Middle frontal gyrus (tissue), 1 donor: ENCODE data around the gene TNFSF13.

Experiments used
- DNase-seq: peaks from one replicate; pipeline ENCODE4 v3.0.0-alpha.2; 2015; ENCODE audit warnings: low spot score; ENCODE audit errors: extremely low spot score

Gene TNFSF13, protein sequence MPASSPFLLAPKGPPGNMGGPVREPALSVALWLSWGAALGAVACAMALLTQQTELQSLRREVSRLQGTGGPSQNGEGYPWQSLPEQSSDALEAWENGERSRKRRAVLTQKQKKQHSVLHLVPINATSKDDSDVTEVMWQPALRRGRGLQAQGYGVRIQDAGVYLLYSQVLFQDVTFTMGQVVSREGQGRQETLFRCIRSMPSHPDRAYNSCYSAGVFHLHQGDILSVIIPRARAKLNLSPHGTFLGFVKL

DNA sequence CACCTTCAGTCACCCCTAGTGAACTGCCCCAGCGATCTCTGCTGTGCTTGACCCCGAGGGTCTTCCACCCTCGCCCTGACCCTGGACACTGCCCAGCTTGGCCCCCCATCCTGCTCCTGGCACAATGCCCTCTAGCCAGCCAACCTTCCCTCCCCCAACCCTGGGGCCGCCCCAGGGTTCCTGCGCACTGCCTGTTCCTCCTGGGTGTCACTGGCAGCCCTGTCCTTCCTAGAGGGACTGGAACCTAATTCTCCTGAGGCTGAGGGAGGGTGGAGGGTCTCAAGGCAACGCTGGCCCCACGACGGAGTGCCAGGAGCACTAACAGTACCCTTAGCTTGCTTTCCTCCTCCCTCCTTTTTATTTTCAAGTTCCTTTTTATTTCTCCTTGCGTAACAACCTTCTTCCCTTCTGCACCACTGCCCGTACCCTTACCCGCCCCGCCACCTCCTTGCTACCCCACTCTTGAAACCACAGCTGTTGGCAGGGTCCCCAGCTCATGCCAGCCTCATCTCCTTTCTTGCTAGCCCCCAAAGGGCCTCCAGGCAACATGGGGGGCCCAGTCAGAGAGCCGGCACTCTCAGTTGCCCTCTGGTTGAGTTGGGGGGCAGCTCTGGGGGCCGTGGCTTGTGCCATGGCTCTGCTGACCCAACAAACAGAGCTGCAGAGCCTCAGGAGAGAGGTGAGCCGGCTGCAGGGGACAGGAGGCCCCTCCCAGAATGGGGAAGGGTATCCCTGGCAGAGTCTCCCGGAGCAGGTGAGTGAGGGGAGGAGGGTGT, at the start of gene TNFSF13:
Gene TNFSF13, plus strand, starts transcription at position 207 of the 776 bp plus-strand sequence. Its CDS starts 290 bp downstream, at position 497.
- DNase-seq: no peak

DNA sequence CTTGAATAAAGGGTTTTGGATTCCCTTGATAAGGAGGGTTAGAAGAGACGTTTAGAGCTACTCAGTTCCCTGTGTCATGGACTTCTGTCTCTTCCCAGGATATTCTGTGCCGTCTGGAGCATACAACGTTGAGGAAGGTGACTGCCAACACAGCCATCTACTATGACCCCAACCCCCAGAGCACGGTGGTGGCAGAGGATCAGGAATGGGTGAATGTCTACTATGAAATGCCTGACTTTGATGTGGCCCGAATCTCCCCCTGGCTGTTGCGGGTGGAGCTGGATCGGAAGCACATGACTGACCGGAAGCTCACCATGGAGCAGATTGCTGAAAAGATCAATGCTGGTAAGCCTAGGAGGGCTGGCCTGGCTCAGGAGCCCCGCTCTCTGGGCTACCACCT, 49.7 kb upstream of the TNFSF13 start:
- no peak for DNase-seq

DNA sequence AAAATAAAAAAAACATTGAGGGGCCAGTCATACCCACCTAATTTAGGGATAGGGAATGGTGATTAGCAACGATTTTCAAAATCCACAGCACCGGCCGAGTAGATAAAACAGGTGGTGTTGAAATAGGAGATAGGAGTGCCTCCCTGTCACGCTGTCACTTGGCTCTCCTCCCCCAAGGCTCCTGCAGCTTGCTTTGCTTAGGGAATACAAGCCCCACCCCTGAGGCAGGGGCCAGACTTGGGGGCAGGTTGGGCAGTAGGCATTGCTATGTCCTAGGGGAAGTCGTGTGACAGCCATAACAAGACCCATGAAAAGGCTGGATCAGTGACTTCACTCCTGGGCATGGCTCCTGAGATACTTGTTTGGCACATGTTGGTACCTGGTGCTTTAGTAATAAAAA, 48.6 kb upstream of the TNFSF13 start:
- DNase-seq: no peak

DNA sequence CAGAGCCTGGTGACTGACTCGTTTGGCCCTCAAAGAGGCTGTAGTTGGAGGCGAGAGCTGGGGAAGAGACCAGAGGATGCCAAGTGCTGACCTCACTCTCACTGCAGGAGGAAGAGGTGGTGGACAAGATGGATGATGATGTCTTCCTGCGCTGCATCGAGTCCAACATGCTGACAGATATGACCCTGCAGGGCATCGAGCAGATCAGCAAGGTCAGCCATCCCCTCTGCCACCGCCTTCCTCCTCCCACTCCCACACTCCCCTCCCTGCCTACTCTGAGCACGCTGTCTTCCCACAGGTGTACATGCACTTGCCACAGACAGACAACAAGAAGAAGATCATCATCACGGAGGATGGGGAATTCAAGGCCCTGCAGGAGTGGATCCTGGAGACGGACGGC, 47.4 kb upstream of the TNFSF13 start:
- no peak for DNase-seq

DNA sequence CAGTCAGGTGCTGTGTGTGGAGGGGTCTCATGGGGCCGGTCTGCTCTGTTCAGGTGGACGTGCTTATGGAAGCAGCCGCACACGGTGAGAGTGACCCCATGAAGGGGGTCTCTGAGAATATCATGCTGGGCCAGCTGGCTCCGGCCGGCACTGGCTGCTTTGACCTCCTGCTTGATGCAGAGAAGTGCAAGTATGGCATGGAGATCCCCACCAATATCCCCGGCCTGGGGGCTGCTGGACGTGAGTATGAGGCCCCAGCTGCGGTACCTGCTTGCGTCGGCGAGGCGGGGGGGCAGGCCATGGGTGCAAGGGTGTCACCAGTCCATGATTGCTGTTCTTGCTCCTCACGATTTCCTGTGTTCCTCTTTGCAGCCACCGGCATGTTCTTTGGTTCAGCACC, 46.4 kb upstream of the TNFSF13 start:
- no peak for DNase-seq

DNA sequence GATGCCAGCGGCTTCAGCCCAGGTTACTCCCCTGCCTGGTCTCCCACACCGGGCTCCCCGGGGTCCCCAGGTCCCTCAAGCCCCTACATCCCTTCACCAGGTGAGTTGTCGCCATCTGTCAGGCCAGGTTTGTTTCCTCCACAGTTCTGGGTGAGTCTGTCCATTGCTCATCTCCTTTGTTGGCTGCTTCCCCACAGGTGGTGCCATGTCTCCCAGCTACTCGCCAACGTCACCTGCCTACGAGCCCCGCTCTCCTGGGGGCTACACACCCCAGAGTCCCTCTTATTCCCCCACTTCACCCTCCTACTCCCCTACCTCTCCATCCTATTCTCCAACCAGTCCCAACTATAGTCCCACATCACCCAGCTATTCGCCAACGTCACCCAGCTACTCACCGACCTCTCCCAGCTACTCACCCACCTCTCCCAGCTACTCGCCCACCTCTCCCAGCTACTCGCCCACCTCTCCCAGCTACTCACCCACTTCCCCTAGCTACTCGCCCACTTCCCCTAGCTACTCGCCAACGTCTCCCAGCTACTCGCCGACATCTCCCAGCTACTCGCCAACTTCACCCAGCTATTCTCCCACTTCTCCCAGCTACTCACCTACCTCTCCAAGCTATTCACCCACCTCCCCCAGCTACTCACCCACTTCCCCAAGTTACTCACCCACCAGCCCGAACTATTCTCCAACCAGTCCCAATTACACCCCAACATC, 45.6 kb upstream of the TNFSF13 start:
- no peak for DNase-seq

DNA sequence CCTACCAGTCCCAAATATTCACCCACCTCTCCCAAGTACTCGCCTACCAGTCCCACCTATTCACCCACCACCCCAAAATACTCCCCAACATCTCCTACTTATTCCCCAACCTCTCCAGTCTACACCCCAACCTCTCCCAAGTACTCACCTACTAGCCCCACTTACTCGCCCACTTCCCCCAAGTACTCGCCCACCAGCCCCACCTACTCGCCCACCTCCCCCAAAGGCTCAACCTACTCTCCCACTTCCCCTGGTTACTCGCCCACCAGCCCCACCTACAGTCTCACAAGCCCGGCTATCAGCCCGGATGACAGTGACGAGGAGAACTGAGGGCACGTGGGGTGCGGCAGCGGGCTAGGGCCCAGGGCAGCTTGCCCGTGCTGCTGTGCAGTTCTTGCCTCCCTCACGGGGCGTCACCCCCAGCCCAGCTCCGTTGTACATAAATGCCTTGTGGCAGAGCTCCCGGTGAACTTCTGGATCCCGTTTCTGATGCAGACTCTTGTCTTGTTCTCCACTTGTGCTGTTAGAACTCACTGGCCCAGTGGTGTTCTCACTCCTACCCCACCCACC, 44.6 kb upstream of the TNFSF13 start:
- no peak for DNase-seq

DNA sequence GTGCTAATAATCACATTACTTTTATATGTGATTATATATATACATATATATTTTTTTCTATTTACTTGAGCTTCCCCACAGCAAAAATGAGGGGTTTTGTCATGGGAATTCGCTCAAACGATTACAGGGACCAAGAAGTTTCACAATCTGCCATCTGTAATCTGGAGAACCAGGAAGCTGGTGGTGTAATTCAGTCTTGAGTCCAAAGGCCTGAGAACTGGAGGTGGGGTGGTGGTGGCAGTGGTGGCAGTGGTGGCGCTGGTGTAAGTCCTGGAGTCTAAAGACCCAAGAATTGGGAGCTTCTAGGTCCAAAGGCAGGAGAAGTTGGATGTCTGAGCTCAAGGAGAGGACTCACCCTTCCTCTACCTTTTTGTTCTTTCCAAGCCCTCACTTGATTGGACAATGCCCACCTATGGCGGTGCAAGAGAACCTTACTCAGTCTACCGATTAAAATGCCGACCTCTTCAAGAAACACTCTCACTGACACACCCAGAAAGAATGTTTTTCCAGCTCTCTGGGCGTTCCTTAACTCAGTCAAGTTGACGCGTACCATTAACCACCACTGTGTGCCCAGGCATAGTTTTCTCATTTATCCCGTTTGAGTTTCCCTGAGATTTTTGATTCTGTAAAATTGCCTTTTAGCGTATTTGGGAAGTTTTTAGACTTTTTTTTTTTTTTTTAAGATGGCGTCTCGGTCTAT, 42.5 kb upstream of the TNFSF13 start:
- DNase-seq: no peak

DNA sequence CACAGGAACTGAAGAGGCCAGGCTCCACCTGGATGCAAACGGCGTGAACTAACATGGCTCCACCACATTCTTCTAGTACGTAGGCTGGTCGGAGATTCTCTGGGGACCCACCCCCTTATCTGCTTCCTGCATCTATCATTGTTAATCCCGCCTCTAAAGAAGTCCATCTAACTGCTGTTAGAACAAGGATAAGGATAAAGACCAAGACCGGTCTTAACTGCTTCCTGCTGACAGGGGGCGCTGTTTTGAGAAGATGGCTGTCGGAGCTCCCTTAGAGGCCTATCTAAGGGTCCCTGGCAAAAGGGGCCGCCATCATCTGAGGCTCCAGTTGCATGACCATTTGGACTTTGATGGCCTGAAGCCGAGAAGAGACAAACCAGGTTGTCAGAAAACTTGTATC, 35.5 kb upstream of the TNFSF13 start:
- no peak for DNase-seq

DNA sequence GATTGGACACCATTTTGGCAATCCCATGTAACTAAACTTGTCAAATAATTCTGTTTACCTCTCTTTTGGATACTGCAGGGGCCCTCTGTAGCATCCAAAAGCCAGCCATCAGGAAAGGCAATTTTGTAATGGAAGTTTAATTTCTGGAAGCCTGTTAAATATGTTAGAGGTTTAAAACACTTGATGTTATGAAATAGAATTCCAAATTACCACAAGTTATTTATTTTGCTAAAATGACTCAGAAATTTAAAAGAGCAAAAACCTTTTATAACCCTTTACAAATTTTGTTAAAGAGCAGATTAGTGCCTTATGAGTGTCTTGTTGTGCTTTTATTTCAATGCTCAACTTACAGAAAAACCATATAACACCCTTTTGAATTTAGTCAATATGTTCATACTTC, 29.7 kb upstream of the TNFSF13 start:
- no peak for DNase-seq

DNA sequence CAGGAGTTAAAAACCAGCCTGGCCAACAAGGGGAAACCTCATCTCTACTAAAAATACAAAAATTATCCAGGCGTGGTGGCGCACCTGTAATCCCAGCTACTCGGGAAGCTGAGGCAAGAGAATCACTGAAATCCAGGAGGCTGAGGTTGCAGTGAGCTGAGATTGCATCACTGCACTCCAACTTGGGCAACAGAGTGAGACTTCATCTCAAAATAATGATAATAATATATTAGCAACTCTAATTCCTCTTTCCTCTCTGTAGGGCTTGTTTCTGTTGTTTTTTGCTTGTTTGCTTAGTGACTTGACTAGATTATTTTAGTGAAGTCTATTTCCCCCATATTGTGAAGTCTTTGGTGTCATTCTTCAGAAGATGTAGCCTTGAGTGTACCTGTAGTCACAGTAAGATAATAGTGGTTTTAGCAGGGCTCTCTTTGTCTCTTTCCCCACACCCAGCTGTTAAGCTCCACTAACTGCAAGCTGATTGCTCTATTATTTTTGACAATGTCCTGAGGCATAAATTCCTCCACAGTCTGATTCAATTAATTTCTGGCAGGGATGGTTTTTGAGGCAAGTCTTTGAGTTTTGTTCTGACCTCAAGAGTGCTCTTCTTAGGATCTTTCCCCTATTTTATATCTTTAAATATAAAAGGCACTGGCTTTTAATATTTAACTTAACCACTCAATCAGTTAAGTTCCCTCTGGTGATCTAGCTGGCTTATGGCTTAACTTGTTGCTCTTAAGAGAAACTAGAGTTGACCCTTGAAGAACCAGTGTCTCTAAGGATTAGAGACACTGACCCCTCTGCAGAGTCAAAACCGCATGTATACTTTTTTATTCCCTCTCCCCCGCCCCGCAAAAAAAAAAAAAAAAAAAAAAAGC, 28.3 kb upstream of the TNFSF13 start:
- DNase-seq: no peak

DNA sequence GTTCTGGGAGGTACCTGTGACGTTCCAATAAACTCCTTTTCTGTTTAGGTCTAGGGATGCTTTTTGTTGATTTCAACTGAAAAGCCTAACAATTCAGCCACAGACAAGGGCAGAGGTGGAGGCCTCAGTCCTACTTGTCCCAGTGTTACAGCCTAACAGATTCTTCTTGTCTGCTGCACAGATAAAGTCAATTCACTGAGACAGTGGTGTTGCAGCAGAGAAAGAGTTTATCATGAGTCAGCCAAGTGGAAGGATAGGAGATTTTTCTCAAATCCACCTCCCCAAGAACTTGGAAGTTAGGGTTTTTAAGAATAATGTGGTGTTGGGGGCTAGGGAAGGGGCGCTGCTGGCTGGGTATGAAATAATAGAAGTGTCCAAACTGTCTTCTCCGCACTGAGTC, 20.5 kb upstream of the TNFSF13 start:
- DNase-seq: no peak

DNA sequence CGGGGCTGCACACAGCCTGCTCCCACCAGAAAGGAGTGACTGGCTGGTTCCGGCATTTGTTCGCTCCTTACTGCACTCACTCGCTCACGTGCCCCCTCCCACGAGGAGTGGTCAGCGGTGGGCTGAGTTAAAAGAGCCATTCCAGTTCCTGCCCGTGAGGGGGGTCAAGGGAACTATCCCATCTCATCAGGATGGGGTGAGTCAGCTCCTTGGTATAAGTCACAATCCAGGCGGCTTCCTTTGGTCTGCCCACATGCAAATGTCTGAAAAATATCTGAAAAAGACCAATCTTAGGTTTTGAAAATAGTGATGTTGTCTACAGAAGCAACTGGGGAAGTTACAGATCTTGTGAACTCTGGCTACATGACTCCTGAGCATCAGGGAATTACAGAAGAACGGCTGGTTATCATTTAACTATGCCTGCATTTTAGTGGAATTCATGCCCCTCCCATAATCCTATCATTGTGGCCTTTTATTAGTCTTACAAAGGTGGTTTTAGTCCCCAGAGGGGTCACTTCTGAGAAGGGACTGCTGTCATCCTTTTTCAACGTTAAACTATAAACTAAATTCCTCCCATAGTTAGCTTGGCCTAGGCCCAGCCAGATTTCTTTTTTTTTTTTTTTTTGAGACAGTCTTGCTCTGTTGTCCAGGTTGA, 19.5 kb upstream of the TNFSF13 start:
- DNase-seq: no peak

DNA sequence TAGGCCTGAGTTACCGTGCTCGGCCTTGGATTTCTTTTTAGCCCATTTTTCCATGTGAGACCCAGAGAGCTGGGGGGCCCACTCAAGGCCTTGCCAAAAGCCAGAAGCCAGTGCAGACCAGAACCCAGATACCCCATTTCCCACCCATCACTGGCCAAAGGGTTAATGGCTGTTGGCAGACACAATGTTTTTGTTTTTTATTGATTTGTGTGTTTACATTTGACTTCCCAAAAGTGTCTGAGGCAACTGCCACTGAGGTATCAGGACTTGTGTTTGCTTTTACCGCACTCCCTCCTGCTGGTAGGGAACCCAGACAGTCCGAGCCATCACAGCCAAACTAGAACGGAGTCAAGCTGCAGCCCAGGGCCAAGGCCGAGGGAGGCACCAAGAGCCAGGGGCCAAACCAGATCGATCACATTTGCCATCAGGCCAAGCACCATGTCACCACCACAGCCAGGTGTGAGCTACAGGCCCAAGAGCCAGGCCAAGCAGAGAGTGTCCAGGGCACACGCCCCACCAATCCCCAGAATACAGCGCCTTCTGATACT, 17.4 kb upstream of the TNFSF13 start:
- DNase-seq: no peak

DNA sequence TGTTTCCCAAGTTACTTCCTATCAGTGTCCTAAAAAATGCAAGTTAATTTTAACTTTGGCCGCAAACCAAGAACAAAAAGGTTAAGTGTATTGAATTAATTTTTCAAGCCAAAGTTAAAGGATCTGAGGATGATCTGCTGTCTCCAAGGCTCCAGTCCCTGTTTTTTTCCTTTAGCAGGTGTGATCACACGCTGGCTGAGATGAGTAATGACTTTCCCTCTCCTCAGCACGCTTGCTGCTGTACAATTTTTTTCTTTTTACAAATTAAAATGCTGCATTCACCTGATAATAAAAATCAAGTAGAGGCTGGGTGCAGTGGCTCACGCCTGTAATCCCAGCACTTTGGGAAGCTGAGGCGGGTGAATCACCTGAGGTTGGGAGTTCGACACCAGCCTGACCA, 13.6 kb upstream of the TNFSF13 start:
- no peak for DNase-seq

DNA sequence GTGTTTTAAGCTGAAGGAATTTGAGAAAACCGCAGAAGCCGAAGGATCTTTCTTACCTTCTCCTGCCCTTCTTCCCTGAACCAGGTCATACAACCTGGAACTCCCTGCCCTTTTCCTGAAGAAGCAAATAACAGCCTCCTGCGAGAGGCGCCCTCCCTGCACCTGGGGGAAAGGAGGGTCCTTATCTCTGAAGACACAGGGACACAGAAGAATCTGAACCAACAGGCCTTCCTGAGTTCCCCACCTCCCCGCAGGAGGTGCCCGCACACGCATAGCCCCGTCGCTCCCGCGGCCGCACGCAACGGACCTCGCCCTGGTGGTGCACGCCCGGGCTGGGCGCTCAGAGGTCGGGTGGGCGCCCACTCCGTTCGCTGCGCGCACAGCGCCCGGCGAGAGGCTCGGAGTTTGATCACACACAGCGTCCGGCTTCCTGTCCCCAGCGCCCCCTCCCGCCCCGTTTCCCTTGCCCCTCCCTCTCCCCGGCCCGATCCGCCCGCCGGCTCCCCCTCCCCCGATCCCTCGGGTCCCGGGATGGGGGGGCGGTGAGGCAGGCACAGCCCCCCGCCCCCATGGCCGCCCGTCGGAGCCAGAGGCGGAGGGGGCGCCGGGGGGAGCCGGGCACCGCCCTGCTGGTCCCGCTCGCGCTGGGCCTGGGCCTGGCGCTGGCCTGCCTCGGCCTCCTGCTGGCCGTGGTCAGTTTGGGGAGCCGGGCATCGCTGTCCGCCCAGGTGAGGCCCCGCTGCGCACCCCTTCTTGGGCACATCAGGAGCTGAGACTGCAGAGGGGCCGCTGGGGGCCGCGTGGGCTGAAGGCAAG, 9.8 kb upstream of the TNFSF13 start, which contains the start of gene TNFSF12:
Gene TNFSF12, plus strand, starts transcription at position 474 of the 816 bp plus-strand sequence. Its CDS starts 96 bp downstream, at position 570.
- no peak for DNase-seq

DNA sequence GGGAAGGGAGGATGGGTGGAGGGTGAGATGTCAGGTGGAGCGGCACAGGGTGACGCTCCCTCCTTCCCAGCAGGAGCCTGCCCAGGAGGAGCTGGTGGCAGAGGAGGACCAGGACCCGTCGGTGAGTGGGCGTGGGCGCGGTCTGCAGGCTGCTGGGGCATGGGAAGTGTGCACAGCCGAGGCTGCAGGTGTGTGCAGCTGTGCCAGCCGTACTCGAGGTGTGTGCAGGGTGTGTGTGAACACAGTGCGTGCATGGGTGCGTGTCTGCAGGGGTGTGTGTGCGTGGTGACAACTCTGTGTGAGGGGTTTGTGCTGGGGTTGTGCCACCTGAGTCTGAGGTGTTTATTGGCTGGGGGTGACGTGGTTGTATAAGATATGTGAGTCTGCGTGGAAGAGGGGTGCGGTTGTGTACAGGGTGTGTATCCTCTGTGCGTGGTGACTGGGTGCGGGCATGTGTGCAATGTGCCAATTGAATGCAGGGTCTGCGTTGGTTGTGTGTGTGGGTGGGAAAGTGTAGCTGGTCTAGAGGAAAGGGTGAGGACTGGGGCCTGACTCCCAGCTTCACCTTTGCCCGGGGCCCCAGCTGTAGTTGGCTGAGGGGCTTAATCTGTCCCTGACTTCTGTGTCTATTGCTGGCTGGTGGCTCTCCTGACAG, 9.0 kb upstream of the TNFSF13 start:
- DNase-seq: no peak

DNA sequence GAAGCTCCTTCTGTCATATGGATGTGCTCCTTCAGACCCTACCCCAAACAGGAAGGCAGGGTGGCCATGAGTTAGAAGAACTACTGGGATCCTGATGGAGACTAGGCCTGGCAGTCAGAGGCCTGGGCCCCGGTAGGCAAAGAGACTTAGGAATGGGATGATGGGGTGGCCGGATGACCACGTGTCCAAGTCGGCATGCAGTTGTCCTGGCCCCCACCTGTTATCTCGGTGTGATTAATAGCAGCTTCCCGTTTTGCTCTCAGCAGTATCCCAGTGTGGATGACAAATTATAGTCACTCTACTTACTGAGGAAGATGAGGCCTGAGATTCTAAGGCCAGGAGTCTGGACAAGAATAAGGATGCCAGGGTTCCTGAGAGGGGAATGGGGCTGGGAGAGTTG, 8.2 kb upstream of the TNFSF13 start:
- no peak for DNase-seq
